H54 (cell line): ENCODE measurements around the gene IAPP.

Source experiments
- DNase-seq: peaks from one replicate; pipeline ENCODE4 v3.0.0; 2011; ENCODE audit warnings: low spot score, mixed read lengths; ENCODE audit not compliant: insufficient read length
- FAIRE-seq: peaks from 3 replicates; lab custom pipeline; 2011; peaks lifted over from hg19 to GRCh38; lab: Jason Lieb, UNC
- POLR2A ChIP-seq: IDR thresholded peaks from 2 replicates; pipeline ENCODE4 v1.6.1; 2011; ENCODE audit warnings: low read depth, mild to moderate bottlenecking, low read length

IAPP gene

DNA sequence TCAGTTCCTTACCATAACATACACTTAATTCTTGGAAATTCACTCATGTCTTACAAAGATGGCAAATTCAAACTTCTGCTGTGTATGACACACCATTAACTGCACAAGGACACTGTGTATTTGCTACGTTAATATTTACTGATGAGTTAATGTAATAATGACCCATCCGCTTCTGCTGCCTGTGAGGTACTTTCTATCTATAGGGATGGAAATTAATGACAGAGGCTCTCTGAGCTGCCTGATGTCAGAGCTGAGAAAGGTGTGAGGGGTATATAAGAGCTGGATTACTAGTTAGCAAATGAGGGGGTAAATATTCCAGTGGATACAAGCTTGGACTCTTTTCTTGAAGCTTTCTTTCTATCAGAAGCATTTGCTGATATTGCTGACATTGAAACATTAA, at the start of gene IAPP:
Gene IAPP (plus strand): TSS at position 301 of the 400 bp plus-strand sequence. CDS start 450 bp downstream, outside the sequence.
- no peak for TF ChIP-seq POLR2A
- DNase-seq (no peak), FAIRE-seq (no peak)

DNA sequence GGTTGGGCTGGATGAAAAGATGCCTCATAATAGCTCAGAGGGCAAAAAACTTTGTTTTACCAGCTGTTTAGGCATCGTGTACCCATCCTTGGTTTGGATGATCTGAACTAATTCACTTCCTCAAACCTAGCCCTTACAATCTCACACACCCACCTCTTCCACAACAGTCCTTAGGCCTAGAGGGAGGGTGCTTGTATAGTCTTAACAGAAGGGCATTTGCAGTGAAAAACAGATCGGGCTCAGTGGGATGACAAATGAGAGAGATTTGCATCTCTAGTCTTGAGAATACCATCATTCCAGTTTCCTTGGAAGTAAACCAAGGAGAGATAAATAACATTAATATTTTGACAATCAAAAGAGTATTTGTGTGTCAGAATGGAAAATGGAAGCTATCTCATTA, 49.0 kb upstream of the IAPP start:
- no peak for DNase-seq
- TF ChIP-seq POLR2A: no peak
- no peak for FAIRE-seq

DNA sequence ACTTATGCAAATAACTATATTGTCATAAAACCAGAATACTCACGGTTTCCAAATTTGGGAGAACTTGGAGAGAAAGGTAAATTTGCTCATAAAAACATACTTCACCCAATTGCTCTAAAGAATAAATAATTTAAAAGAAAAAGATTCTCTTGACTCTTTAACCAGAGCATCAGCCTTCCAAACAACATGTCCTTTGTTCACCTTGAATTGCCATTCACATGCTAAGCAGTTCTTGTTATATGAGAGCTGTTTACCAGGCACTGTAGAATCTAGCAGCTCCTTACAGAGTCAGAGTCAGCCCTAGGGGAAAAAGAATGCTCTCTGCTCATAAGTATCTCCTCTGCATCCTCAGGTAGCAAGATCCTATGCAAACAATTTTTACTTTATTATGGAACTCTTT, 48.2 kb upstream of the IAPP start:
- DNase-seq (no peak), FAIRE-seq (no peak)
- no peak for TF ChIP-seq POLR2A

GRCh38 chr12:21328578-21328977, 44.1 kb upstream of the IAPP start:
- TF ChIP-seq POLR2A: no peak
- DNase-seq: no peak
- no peak for FAIRE-seq

GRCh38 chr12:21330682-21331253, 41.9 kb upstream of the IAPP start:
- no peak for DNase-seq

GRCh38 chr12:21334771-21335325, 37.9 kb upstream of the IAPP start, which contains the start of gene SLCO1A2:
TSS of gene SLCO1A2 (minus strand) at chr12:21334917. CDS start at chr12:21334647, 270 bp downstream.
- no peak for FAIRE-seq
- TF ChIP-seq POLR2A: no peak
- no peak for DNase-seq

More at GRCh38 chr12:21330682-21331253, 41.9 kb upstream of the IAPP start:
- TF ChIP-seq POLR2A: no peak
- FAIRE-seq: no peak

DNA sequence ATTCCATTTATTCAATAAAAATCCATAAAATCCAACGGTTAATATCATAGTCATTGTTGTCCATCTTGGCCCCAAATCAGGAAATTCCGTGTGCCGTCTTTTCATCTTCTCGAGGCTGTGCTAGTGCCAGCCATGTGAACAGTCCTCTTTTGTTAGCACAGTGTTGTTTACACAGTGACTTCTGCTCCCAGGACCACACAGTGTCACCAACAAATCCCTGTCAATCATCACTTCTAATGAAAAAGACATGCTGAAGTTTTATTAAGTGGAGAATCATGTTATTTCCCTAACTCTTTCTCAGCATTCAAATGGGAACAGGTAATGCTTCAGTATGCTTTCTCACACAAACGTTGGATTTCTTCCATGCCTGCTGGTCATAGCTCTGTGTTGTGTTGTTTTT, 36.0 kb upstream of the IAPP start:
- TF ChIP-seq POLR2A: no peak
- no peak for DNase-seq
- FAIRE-seq: peak; percentile 15

DNA sequence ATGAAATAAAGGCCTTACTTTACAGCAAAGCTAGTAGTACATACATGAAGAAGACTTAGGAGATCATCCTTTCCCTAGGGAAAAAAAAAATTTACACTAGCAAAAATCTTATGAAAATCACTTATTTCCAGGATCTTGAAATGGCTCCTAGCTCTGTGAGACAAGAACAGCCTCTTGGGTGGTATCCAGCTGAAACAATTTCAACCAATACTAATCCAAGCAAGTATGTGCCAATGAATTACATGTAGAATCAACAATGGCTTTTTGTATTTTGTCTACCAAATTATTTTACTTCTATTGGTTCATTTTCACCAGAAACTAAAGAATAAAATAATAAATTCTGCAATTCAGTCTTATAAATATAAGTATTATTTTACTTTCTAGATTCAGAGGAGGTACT, 35.2 kb upstream of the IAPP start:
- DNase-seq (no peak), FAIRE-seq (no peak)
- TF ChIP-seq POLR2A: no peak

DNA sequence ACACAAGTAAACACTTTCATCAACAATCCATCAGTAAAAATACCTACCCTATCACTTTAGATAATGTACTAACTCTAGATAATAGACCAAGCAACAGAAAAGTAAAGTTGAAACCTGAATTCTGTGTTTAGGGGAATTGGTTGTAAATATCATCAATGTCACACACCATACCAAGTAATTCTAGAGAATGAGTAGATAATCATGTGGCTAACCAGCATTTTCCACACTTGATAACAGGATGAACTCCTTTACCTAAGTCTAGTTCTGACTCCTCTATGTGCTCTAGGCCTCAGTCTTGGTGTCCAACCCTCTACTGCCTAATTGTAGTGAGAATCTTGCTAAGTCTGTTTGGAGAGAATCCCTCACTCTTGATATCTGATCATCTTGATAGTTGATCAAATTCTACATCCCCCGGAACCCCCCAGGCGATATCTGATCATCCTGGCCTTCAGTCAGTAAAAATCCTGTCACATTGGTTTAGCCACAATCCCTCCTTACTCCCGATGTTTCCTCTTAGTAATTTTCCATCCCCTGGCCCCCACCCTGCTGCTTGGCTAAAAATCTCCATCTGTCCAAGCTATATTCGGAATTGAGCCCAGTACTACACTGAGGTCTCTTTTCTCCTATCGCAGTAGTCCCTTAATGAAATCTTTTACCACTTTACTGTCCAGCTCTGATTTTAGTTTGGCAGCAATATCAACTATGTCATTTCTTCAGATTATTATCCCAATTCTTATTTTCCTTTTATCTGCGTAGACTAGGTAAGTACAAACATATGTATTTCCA, 34.5 kb upstream of the IAPP start:
- DNase-seq (no peak), FAIRE-seq (no peak)
- TF ChIP-seq POLR2A: no peak

DNA sequence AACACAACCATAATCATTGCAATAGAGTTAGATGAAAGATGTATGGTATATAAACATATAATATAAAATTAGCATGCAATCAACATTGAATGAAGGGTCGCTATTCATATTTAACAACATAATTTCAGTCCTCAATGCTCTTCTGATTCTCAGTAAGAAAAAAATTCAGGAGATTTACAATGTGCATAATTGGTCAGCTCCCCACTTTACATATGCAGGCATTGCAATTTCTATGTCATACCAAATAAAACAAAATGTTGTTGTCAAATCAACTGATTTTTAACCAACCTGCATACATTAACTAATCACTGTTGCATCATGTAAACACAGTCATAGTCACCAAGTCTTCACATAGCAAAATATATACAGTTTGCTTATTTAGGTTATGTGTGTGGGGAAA, 32.8 kb upstream of the IAPP start:
- no peak for TF ChIP-seq POLR2A
- FAIRE-seq (no peak), DNase-seq (no peak)

- no peak for FAIRE-seq
- DNase-seq: no peak
- TF ChIP-seq POLR2A: no peak
Observed at GRCh38 chr12:21340403-21340802, 32.3 kb upstream of the IAPP start.

GRCh38 chr12:21341769-21342168, 30.9 kb upstream of the IAPP start:
- DNase-seq: no peak
- TF ChIP-seq POLR2A: no peak
- FAIRE-seq: no peak

- no peak for TF ChIP-seq POLR2A
- no peak for FAIRE-seq
- DNase-seq: no peak
Observed at GRCh38 chr12:21343636-21344035, 29.1 kb upstream of the IAPP start.

- no peak for TF ChIP-seq POLR2A
- DNase-seq: no peak
- FAIRE-seq: peak; percentile 33
Observed at GRCh38 chr12:21346542-21347205, 26.0 kb upstream of the IAPP start.
